Pancreas (tissue), 10 donors: ENCODE data around the gene P2RY14. TPM values are rescaled to one million over a fixed set of nuclear protein-coding genes. Genes with fewer than 3 reads are reported as not detected.

Experiments used
- ATAC-seq, 4 donors: fragments of 200-7000 bp; cut with Tn5 transposase; one replicate each; pipeline versions ENCODE4 v1.8.0 to v1.9.1; 2020; ENCODE audit warnings: mild to moderate bottlenecking in 4 of 4, moderate library complexity in 4 of 4
- DNase-seq, 6 donors: peaks; one replicate each; pipeline ENCODE4 v3.0.0-alpha.2; 2020
- FAIRE-seq: peaks from 2 replicates; lab custom pipeline; 2012; peaks lifted over from hg19 to GRCh38; lab: Jason Lieb, UNC
- H3K27ac ChIP-seq, 4 donors: fragments of 200-600 bp; sonication (generic); 1 replicate in 3 of 4; 2 replicates in 1 of 4; pipeline versions ENCODE4 v1.5.0 to v1.8.0; 2020
- H3K27me3 ChIP-seq, 4 donors: fragments of 200-600 bp; one replicate each; pipeline ENCODE4 v1.8.0; 2021
- H3K36me3 ChIP-seq, 3 donors: fragments of 200-600 bp; sonication (generic) in 1 of 3; one replicate each; pipeline versions ENCODE4 v1.5.0 to v1.8.0; 2020 to 2021
- H3K4me1 ChIP-seq, 3 donors: fragments of 200-600 bp; one replicate each; pipeline ENCODE4 v1.8.0; 2021
- H3K4me3 ChIP-seq, 4 donors: fragments of 200-600 bp; sonication (generic) in 2 of 4; one replicate each; pipeline versions ENCODE4 v1.5.0 to v1.8.0; 2020 to 2021
- H3K9me3 ChIP-seq, 4 donors: fragments of 200-600 bp; one replicate each; pipeline ENCODE4 v1.8.0; 2021
- CTCF ChIP-seq, 4 donors: fragments of 200-600 bp; sonication (generic) in 3 of 4; IDR thresholded peaks; one replicate each; pipeline versions ENCODE4 v1.5.0 to v1.8.0; 2021; ENCODE audit warnings: antibody characterized with exemption in 4 of 4
- WGBS, 2 donors: extraction: QIAGEN DNeasy Blood & Tissue Kit; methylation state at CpG; one replicate each; pipeline ENCODE4 v1.1.7; 2013; 5-methylcytosine and 5-hydroxymethylcytosine counted together
- intact Hi-C, 3 donors: fragments of 100-400 bp; cut with DNase I; formaldehyde crosslinking; loops; one replicate each; pipeline versions ENCODE4 v1.11.1 to v1.14.2; 2022
- polyA plus RNA-seq, 2 donors: library from polyadenylated mRNA; stranded (reverse); fragments of 200-250 nt; gene quantifications; one replicate each; pipeline ENCODE4 v1.2.3, GENCODE V29; 2013
- total RNA-seq, 6 donors: library from RNA; stranded (reverse); fragmentation: NEBNext Ultra II Directional in 4 of 6; extraction: Animal tissue kit (Norgen Biotek cat#: 25700) in 4 of 6; gene quantifications; one replicate each; pipeline versions ENCODE4 v1.2.1 to v1.2.4, GENCODE V29; 2021 to 2023
- donor health status: healthy with polysubstance abuse.
- donor health status: DM: no; HTN: no; CAD: no; lungs with moderate emphysema.
- donor health status: DM: no; HTN: no; CAD: no.
- donor health status: control.
- donor health status: control.
- donor health status: Bipolar disorder and iron deficiency.
- donor health status: DM: yes; HTN: yes; CAD: no.
- donor health status: DM: no; HTN: no; CAD: no.
- donor health status: DM: no; HTN: no; CAD: no.
- donor health status: DM: yes; HTN: yes; CAD: no.

The P2RY14 gene
- total and polyA plus RNA-seq, 8 donors, result 0.08 to 0.47 (median 0.11) TPM

GRCh38 chr3:151199554-151200438 is 78.5 kb downstream of the P2RY14 start:
- DNase-seq (no peak), FAIRE-seq (no peak), ATAC-seq (no peak)
- Histone ChIP-seq H3K27ac (no peak overlapping the region), H3K4me3 (no peak overlapping the region), H3K36me3 (no peaks in the 10 kb centered on the region), H3K27me3 (no peaks in the 10 kb centered on the region), H3K9me3 (no peaks in the 10 kb centered on the region), H3K4me1 (peaks cover 0 to 3% (median 0%) of the 10 kb centered on the region in 3 donors)
- TF ChIP-seq CTCF (IDR thresholded peaks at IDR 0.05), result no peak
- 88 to 90% methylated on average over 4 of the region's 4 CpGs for WGBS, 2 donors
- intact Hi-C loops, result no loop called here

GRCh38 chr3:151198849-151199248 is 79.5 kb downstream of the P2RY14 start:
- H3K36me3 ChIP-seq, result no peaks in the 10 kb centered on the region
- TF ChIP-seq CTCF (IDR thresholded peaks at IDR 0.05), result no peak
- ATAC-seq, result no peak
- peaks cover 0 to 3% (median 0%) of the 10 kb centered on the region in 3 donors for H3K4me1 ChIP-seq
- no peaks in the 10 kb centered on the region for H3K9me3 ChIP-seq
- no peak overlapping the region for H3K4me3 ChIP-seq
- WGBS, 2 donors, result 82 to 85% methylated on average over 5 of the region's 5 CpGs
- no peak overlapping the region for H3K27ac ChIP-seq
- FAIRE-seq, result no peak
- no peaks in the 10 kb centered on the region for H3K27me3 ChIP-seq
- intact Hi-C loops, result no loop called here
- no peak for DNase-seq

GRCh38 chr3:151197981-151198767 is 80.2 kb downstream of the P2RY14 start:
- intact Hi-C loops, result no loop called here
- H3K27ac ChIP-seq, result no peak overlapping the region
- H3K27me3 ChIP-seq, result no peaks in the 10 kb centered on the region
- H3K4me1 ChIP-seq, result peaks cover 0 to 3% (median 0%) of the 10 kb centered on the region in 3 donors
- H3K9me3 ChIP-seq, result no peaks in the 10 kb centered on the region
- ATAC-seq (peak in 1 of 4 donors; percentile 46), FAIRE-seq (no peak), DNase-seq (no peak)
- no peaks in the 10 kb centered on the region for H3K36me3 ChIP-seq
- WGBS, 2 donors, result 52 to 59% methylated on average over 6 of the region's 6 CpGs
- no peak for TF ChIP-seq CTCF (IDR thresholded peaks at IDR 0.05)
- no peak overlapping the region for H3K4me3 ChIP-seq

GRCh38 chr3:151197228-151197627 is 81.1 kb downstream of the P2RY14 start:
- no peaks in the 10 kb centered on the region for H3K9me3 ChIP-seq
- no peak for FAIRE-seq
- 91 to 98% methylated on average over 8 of the region's 8 CpGs for WGBS, 2 donors
- DNase-seq, result no peak
- H3K27ac ChIP-seq, result no peak overlapping the region
- no peak for TF ChIP-seq CTCF (IDR thresholded peaks at IDR 0.05)
- H3K27me3 ChIP-seq, result no peaks in the 10 kb centered on the region
- intact Hi-C loops, result no loop called here
- H3K36me3 ChIP-seq, result no peaks in the 10 kb centered on the region
- peaks cover 0 to 3% (median 0%) of the 10 kb centered on the region in 3 donors for H3K4me1 ChIP-seq
- no peak overlapping the region for H3K4me3 ChIP-seq
- no peak for ATAC-seq
